ENCODE measurements around the gene MAGEB17.

MAGEB17 gene

DNA sequence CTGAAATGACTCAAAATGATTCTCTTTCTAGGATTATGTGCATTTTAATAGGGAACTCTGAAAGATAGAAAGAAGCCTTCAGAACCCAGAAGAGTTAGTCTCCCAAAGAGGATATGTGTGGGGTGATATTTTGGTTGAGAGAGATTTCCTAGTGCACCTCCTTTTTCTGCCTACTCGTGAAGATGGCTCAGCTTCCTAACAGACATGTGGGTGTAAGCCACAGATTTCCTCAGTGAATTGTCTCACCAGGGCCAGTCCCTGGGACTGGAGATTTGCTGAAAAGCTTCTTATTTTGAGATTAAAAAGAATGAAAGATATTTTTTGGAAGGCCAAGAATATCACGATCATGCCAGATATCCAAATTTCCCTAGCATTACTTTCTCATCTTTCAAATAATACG, 42.8 kb downstream of the MAGEB17 start:
- ATAC-seq (ENCODE audit: insufficient read depth, low read depth): no peak
- Histone ChIP-seq H3K4me1 (ENCODE audit: insufficient read depth, low read length) (no peaks in the 10 kb centered on the region), H3K79me2 (ENCODE audit: insufficient read depth, low read length) (no peaks in the 10 kb centered on the region), H3K27me3 (ENCODE audit: insufficient read depth, low read length, poor library complexity) (no peaks in the 10 kb centered on the region), H3K9me3 (ENCODE audit: insufficient read depth, low read length, severe bottlenecking) (no peaks in the 10 kb centered on the region), H3K27ac (ENCODE audit: low read length) (no peak overlapping the region), H4K20me1 (ENCODE audit: insufficient read depth, low read length) (no peaks in the 10 kb centered on the region), H3K4me3 (ENCODE audit: low read depth in 1 of 2, low read length in 2 of 2) (no peak overlapping the region), H3K36me3 (ENCODE audit: insufficient read depth, low read length) (no peaks in the 10 kb centered on the region), H3K4me2 (ENCODE audit: insufficient read depth, low read length) (no peak overlapping the region), H2AFZ (ENCODE audit: low read depth, low read length) (no peak overlapping the region), H3K9ac (ENCODE audit: low read depth, low read length) (no peak overlapping the region)
- TF ChIP-seq, protein P1, sequence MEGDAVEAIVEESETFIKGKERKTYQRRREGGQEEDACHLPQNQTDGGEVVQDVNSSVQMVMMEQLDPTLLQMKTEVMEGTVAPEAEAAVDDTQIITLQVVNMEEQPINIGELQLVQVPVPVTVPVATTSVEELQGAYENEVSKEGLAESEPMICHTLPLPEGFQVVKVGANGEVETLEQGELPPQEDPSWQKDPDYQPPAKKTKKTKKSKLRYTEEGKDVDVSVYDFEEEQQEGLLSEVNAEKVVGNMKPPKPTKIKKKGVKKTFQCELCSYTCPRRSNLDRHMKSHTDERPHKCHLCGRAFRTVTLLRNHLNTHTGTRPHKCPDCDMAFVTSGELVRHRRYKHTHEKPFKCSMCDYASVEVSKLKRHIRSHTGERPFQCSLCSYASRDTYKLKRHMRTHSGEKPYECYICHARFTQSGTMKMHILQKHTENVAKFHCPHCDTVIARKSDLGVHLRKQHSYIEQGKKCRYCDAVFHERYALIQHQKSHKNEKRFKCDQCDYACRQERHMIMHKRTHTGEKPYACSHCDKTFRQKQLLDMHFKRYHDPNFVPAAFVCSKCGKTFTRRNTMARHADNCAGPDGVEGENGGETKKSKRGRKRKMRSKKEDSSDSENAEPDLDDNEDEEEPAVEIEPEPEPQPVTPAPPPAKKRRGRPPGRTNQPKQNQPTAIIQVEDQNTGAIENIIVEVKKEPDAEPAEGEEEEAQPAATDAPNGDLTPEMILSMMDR (IDR thresholded peaks at IDR 0.05; ENCODE audit: borderline replicate concordance, extremely low read depth, low read length, poor library complexity, severe bottlenecking): no peak
- TF ChIP-seq EZH2 (IDR thresholded peaks at IDR 0.05; ENCODE audit: borderline replicate concordance, low read depth, low read length, severe bottlenecking): no peak
- no peak for DNase-seq

DNA sequence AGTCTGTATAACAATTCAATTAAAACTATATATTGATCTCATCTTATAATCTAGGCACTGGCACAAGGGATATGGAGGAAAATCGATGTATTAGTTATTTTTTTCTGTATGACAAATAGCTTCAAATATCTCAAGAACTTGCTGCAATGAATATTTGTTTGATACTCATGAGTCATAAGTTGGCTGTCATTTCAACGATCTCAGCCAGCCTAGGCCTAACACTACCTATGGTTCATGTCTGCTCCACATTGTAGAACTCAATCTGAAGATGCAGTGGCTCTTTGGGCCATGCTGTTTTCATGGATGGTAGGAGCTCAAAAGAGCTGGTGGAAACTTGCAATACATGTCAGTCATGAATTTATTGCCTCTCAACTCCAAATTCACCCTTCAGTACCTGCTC, 44.7 kb downstream of the MAGEB17 start:
- H3K27me3 ChIP-seq (ENCODE audit: insufficient read depth, low read length, poor library complexity): no peaks in the 10 kb centered on the region
- H3K79me2 ChIP-seq (ENCODE audit: insufficient read depth, low read length): no peaks in the 10 kb centered on the region

GRCh38 chrX:16212436-16212835, 45.2 kb downstream of the MAGEB17 start:
- Histone ChIP-seq H3K79me2 (ENCODE audit: insufficient read depth, low read length) (no peaks in the 10 kb centered on the region), H3K36me3 (ENCODE audit: insufficient read depth, low read length) (no peaks in the 10 kb centered on the region), H3K4me1 (ENCODE audit: insufficient read depth, low read length) (no peaks in the 10 kb centered on the region), H3K9ac (ENCODE audit: low read depth, low read length) (no peak overlapping the region), H2AFZ (ENCODE audit: low read depth, low read length) (no peak overlapping the region), H3K9me3 (ENCODE audit: insufficient read depth, low read length, severe bottlenecking) (no peaks in the 10 kb centered on the region), H3K27me3 (ENCODE audit: insufficient read depth, low read length, poor library complexity) (no peaks in the 10 kb centered on the region), H3K4me2 (ENCODE audit: insufficient read depth, low read length) (no peak overlapping the region), H3K4me3 (ENCODE audit: low read depth in 1 of 2, low read length in 2 of 2) (no peak overlapping the region), H3K27ac (ENCODE audit: low read length) (no peak overlapping the region), H4K20me1 (ENCODE audit: insufficient read depth, low read length) (no peaks in the 10 kb centered on the region)
- TF ChIP-seq EZH2 (IDR thresholded peaks at IDR 0.05; ENCODE audit: borderline replicate concordance, low read depth, low read length, severe bottlenecking): no peak
- TF ChIP-seq, protein P1 (IDR thresholded peaks at IDR 0.05; ENCODE audit: borderline replicate concordance, extremely low read depth, low read length, poor library complexity, severe bottlenecking): no peak
- no peak for ATAC-seq (ENCODE audit: insufficient read depth, low read depth)
- DNase-seq: no peak

More for the DNA sequence above, 44.7 kb downstream of the MAGEB17 start:
- Histone ChIP-seq H3K4me3 (ENCODE audit: low read depth in 1 of 2, low read length in 2 of 2) (no peak overlapping the region), H3K9me3 (ENCODE audit: insufficient read depth, low read length, severe bottlenecking) (no peaks in the 10 kb centered on the region), H3K9ac (ENCODE audit: low read depth, low read length) (no peak overlapping the region), H3K36me3 (ENCODE audit: insufficient read depth, low read length) (no peaks in the 10 kb centered on the region), H3K4me2 (ENCODE audit: insufficient read depth, low read length) (no peak overlapping the region), H3K4me1 (ENCODE audit: insufficient read depth, low read length) (no peaks in the 10 kb centered on the region), H3K27ac (ENCODE audit: low read length) (no peak overlapping the region), H2AFZ (ENCODE audit: low read depth, low read length) (no peak overlapping the region), H4K20me1 (ENCODE audit: insufficient read depth, low read length) (no peaks in the 10 kb centered on the region)
- DNase-seq (no peak), ATAC-seq (ENCODE audit: insufficient read depth, low read depth) (no peak)
- TF ChIP-seq, protein P1 (IDR thresholded peaks at IDR 0.05; ENCODE audit: borderline replicate concordance, extremely low read depth, low read length, poor library complexity, severe bottlenecking): no peak
- TF ChIP-seq EZH2 (IDR thresholded peaks at IDR 0.05; ENCODE audit: borderline replicate concordance, low read depth, low read length, severe bottlenecking): no peak

DNA sequence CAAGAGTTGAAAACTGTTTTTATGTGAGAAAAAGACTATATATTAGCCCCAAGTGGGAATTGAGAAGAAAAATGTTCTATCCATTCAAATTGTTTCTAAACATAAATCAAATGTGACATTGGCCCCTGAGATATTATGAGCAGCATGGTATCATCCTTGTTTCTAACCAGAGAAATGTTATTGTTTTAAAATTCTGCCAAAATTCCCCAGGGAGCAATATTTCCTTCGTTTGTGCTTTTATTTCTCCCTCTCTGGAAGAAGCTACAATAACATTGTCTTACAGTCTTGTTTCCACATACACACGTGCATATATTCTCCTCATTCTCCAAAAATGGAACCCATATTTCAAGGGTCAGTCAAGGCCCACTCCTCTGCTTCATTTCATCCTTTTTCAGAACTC, 46.7 kb downstream of the MAGEB17 start:
- H4K20me1 ChIP-seq (ENCODE audit: insufficient read depth, low read length): no peaks in the 10 kb centered on the region
- ATAC-seq (ENCODE audit: insufficient read depth, low read depth): no peak

More for the DNA sequence above, 46.7 kb downstream of the MAGEB17 start:
- Histone ChIP-seq H3K36me3 (ENCODE audit: insufficient read depth, low read length) (no peaks in the 10 kb centered on the region), H3K4me2 (ENCODE audit: insufficient read depth, low read length) (no peak overlapping the region), H3K27me3 (ENCODE audit: insufficient read depth, low read length, poor library complexity) (no peaks in the 10 kb centered on the region), H3K4me3 (ENCODE audit: low read depth in 1 of 2, low read length in 2 of 2) (no peak overlapping the region), H2AFZ (ENCODE audit: low read depth, low read length) (no peak overlapping the region), H3K4me1 (ENCODE audit: insufficient read depth, low read length) (no peaks in the 10 kb centered on the region), H3K27ac (ENCODE audit: low read length) (no peak overlapping the region), H3K79me2 (ENCODE audit: insufficient read depth, low read length) (no peaks in the 10 kb centered on the region), H3K9ac (ENCODE audit: low read depth, low read length) (no peak overlapping the region), H3K9me3 (ENCODE audit: insufficient read depth, low read length, severe bottlenecking) (no peaks in the 10 kb centered on the region)
- no peak for DNase-seq
- no peak for TF ChIP-seq EZH2 (IDR thresholded peaks at IDR 0.05; ENCODE audit: borderline replicate concordance, low read depth, low read length, severe bottlenecking)
- TF ChIP-seq, protein P1 (IDR thresholded peaks at IDR 0.05; ENCODE audit: borderline replicate concordance, extremely low read depth, low read length, poor library complexity, severe bottlenecking): no peak
